NT2/D1 (cell line): ENCODE data around the gene PRKCG.

Experiments
- DNase-seq: peaks from one replicate; pipeline ENCODE4 v3.0.0-alpha.2; 2011; ENCODE audit warnings: low read depth, low spot score
- H3K27me3 ChIP-seq: 2 replicates; pipeline ENCODE4 v1.6.0; 2011; ENCODE audit warnings: mild to moderate bottlenecking; ENCODE audit not compliant: insufficient read length, insufficient read depth
- H3K36me3 ChIP-seq: 2 replicates; pipeline ENCODE4 v1.6.1; 2011; ENCODE audit warnings: mild to moderate bottlenecking, low read length, mixed read lengths; ENCODE audit not compliant: insufficient read depth, insufficient read length
- H3K4me1 ChIP-seq: 2 replicates; pipeline ENCODE4 v1.5.1; 2011; ENCODE audit not compliant: insufficient read depth, insufficient read length
- H3K4me3 ChIP-seq: 2 replicates; pipeline ENCODE4 v1.5.1; 2011; ENCODE audit warnings: low read depth; ENCODE audit not compliant: insufficient read length
- H3K9ac ChIP-seq: 2 replicates; pipeline ENCODE4 v1.6.0; 2011; ENCODE audit warnings: low read depth; ENCODE audit not compliant: insufficient read length
- H3K9me3 ChIP-seq: 2 replicates; pipeline ENCODE4 v1.5.1; 2011; ENCODE audit warnings: mild to moderate bottlenecking, low read length; ENCODE audit not compliant: insufficient read depth
- SUZ12 ChIP-seq: IDR thresholded peaks from 2 replicates; pipeline ENCODE4 v1.6.1; 2011; ENCODE audit not compliant: insufficient read length, insufficient read depth; ENCODE audit errors: extremely low read depth
- YY1 ChIP-seq: IDR thresholded peaks from 2 replicates; pipeline ENCODE4 v1.6.1; 2011; ENCODE audit not compliant: insufficient read length, insufficient read depth
- ZNF274 ChIP-seq: IDR thresholded peaks from 2 replicates; pipeline ENCODE4 v1.6.1; 2011; ENCODE audit warnings: mild to moderate bottlenecking, low read depth, low read length

Gene PRKCG

DNA sequence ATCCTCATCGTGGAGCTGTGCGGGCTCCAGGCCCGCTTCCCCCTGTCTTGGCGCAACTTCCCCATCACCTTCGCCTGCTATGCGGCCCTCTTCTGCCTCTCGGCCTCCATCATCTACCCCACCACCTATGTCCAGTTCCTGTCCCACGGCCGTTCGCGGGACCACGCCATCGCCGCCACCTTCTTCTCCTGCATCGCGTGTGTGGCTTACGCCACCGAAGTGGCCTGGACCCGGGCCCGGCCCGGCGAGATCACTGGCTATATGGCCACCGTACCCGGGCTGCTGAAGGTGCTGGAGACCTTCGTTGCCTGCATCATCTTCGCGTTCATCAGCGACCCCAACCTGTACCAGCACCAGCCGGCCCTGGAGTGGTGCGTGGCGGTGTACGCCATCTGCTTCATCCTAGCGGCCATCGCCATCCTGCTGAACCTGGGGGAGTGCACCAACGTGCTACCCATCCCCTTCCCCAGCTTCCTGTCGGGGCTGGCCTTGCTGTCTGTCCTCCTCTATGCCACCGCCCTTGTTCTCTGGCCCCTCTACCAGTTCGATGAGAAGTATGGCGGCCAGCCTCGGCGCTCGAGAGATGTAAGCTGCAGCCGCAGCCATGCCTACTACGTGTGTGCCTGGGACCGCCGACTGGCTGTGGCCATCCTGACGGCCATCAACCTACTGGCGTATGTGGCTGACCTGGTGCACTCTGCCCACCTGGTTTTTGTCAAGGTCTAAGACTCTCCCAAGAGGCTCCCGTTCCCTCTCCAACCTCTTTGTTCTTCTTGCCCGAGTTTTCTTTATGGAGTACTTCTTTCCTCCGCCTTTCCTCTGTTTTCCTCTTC is 8.0 kb upstream of the PRKCG start:
- TF ChIP-seq SUZ12 (no peak), YY1 (no peak), ZNF274 (no peak)
- Histone ChIP-seq H3K4me3 (no peak overlapping the region), H3K36me3 (peaks cover 49% of the 10 kb centered on the region), H3K4me1 (no peaks in the 10 kb centered on the region), H3K27me3 (no peaks in the 10 kb centered on the region), H3K9me3 (no peaks in the 10 kb centered on the region), H3K9ac (no peak overlapping the region)
- no peak for DNase-seq

DNA sequence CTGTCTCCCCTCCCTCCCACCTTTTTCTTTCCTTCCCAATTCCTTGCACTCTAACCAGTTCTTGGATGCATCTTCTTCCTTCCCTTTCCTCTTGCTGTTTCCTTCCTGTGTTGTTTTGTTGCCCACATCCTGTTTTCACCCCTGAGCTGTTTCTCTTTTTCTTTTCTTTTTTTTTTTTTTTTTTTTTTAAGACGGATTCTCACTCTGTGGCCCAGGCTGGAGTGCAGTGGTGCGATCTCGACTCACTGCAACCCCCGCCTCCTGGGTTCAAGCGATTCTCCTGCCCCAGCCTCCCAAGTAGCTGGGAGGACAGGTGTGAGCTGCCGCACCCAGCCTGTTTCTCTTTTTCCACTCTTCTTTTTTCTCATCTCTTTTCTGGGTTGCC is 7.4 kb upstream of the PRKCG start:
- H3K4me3 ChIP-seq = no peak overlapping the region
- no peaks in the 10 kb centered on the region for H3K27me3 ChIP-seq
- no peak for DNase-seq
- H3K36me3 ChIP-seq = peaks cover 49% of the 10 kb centered on the region
- TF ChIP-seq SUZ12 (no peak), ZNF274 (no peak), YY1 (no peak)
- no peaks in the 10 kb centered on the region for H3K4me1 ChIP-seq
- H3K9ac ChIP-seq = no peak overlapping the region
- H3K9me3 ChIP-seq = no peaks in the 10 kb centered on the region

DNA sequence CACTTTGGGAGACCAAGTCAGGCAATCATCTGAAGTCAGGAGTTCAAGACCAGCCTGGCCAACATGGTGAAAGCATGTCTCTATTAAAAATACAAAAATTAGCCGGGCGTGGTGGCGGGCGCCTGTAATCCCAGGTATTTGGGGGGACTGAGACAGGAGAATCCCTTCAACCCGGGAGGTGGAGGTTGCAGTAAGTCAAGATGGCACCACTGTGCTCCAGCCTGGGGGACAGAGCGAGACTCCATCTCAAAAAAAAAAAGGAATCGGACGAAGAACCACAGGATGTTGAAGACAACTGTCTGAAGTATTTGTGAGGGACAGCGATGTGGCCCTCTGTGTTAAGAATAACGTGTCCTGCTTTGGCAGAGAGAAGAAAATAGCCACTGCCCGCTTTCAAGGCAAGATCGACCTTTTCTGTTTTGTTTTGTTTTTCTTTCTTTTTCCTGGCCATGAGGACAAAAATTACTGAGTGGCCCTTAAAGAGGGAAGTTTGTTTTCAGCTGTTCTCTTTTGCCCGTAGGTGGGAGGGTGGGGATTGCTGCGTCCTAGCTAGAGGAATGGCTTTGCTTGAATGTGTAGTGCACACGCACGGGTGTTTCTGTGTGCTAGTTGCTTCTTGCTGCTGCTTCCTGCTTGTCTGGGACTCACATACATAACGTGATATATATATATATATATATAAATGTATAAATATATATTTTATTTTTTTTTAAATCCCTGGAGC is 6.2 kb upstream of the PRKCG start:
- no peak for TF ChIP-seq YY1
- TF ChIP-seq SUZ12 = no peak
- no peak for TF ChIP-seq ZNF274
- H3K27me3 ChIP-seq = peaks cover 11% of the 10 kb centered on the region
- no peak overlapping the region for H3K9ac ChIP-seq
- no peak for DNase-seq
- H3K4me3 ChIP-seq = no peak overlapping the region
- H3K36me3 ChIP-seq = peaks cover 44% of the 10 kb centered on the region
- no peaks in the 10 kb centered on the region for H3K9me3 ChIP-seq
- H3K4me1 ChIP-seq = peaks cover under 1% of the 10 kb centered on the region

DNA sequence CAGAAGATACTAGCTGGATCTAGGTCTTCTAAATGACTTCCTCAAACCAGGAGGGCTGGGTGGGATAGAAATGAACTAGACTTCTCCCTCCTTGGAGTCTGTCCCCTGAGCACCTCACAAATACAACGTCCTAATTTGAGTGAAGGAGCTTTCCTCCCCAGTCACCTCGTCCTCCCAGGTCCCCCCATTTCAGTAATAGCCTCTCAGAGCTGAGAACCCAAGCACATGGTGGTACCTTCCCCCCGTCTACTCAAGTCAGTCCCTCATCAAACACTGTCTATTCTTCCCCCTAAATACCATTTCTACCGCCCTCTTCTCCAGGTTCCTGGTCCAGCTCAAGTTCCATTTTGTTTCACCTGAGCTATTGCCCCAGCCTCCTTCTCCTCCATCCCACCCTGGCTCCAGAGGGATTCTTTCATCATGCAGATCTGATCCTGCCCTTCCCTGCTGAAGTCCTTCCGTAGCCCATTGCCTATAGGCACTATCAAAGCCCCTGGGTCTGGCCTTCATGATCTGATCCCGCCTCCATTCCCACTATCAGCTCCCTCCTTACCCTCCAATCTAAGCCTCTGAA is 5.3 kb upstream of the PRKCG start:
- TF ChIP-seq YY1 (no peak), SUZ12 (no peak), ZNF274 (no peak)
- DNase-seq = no peak
- H3K4me1 ChIP-seq = peaks cover 2% of the 10 kb centered on the region
- H3K9ac ChIP-seq = no peak overlapping the region
- peaks cover 35% of the 10 kb centered on the region for H3K36me3 ChIP-seq
- no peak overlapping the region for H3K4me3 ChIP-seq
- peaks cover 15% of the 10 kb centered on the region for H3K27me3 ChIP-seq
- no peaks in the 10 kb centered on the region for H3K9me3 ChIP-seq

DNA sequence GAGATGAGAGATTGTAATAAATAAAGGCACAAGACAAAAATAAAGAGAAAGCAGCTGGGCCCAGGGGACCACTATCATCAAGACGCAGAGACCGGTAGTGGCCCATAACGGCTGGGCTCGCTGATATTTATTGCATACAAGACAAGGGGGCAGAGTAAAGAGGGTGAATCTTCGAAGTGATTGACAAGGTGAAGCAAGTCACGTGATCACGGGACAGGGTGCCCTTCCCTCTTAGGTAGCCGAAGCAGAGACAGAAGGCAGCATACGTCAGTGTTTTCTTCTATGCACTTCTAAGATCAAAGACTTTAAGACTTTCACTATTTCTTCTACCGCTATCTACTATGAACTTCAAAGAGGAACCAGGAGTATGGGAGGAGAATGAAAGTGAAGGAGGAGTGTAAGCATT is 4.6 kb upstream of the PRKCG start:
- H3K9me3 ChIP-seq = no peaks in the 10 kb centered on the region
- H3K4me3 ChIP-seq = no peak overlapping the region
- peaks cover 33% of the 10 kb centered on the region for H3K36me3 ChIP-seq
- no peak overlapping the region for H3K9ac ChIP-seq
- peaks cover 15% of the 10 kb centered on the region for H3K27me3 ChIP-seq
- TF ChIP-seq ZNF274 = no peak
- TF ChIP-seq YY1 = no peak
- no peak for TF ChIP-seq SUZ12
- DNase-seq = no peak
- H3K4me1 ChIP-seq = peaks cover 2% of the 10 kb centered on the region

DNA sequence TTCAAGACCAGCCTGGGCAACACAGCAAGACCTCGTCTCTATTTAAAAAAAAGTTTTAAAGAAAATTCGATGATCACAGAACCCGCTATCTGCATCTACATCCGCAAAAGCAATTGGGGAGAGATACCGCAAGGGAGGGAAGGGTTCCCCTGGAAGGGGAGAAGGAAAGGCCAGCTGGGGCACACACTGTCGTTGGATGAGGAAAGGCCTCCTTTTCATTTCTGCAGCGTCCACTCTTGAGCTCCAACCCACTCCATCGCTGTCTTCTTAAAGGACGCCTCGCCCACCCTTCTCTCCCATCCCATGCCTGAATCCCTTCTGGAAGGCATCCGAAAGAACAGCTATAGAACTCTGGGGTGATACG is 3.2 kb upstream of the PRKCG start:
- H3K4me1 ChIP-seq = peaks cover 5% of the 10 kb centered on the region
- H3K27me3 ChIP-seq = peaks cover 25% of the 10 kb centered on the region
- no peaks in the 10 kb centered on the region for H3K9me3 ChIP-seq
- DNase-seq = no peak
- H3K9ac ChIP-seq = peak overlapping the region; percentile 92
- H3K36me3 ChIP-seq = peaks cover 22% of the 10 kb centered on the region
- H3K4me3 ChIP-seq = peak overlapping the region; percentile 71
- TF ChIP-seq SUZ12 = no peak
- no peak for TF ChIP-seq ZNF274
- TF ChIP-seq YY1 = no peak
